MCF 10A (cell line): ENCODE measurements around the gene KDM4C. TPM values are rescaled to one million over a fixed set of nuclear protein-coding genes. Genes with fewer than 3 reads are reported as not detected.

Experiments used
- BruUV-seq: library from RNA; stranded (reverse); fragments of 400-500 nt; replicated peaks from 2 replicates; lab custom pipeline; 2021; lab: Mats Ljungman, UMichigan
- CTCF ChIA-PET: fragments of 300-600 bp; sonication (Branson Sonifier 250); formaldehyde crosslinking; extraction: SDS; loops from one replicate; lab custom pipeline; 2021; ENCODE audit warnings: antibody characterized with exemption, inconsistent platforms; lab: Yijun Ruan, JAX
- POLR2A ChIA-PET: fragments of 300-600, 350-650 bp; sonication (Branson Sonifier 250); formaldehyde crosslinking; extraction: SDS; loops from one replicate; lab custom pipeline; 2020; ENCODE audit warnings: antibody characterized with exemption, inconsistent platforms; lab: Yijun Ruan, JAX
- DNase-seq: peaks from one replicate; pipeline ENCODE4 v3.0.0-alpha.2; 2018; ENCODE audit not compliant: unreplicated experiment
- H3K27ac Mint-ChIP-seq: one replicate; pipeline ENCODE4 v1.8.0; 2022; ENCODE audit warnings: mild to moderate bottlenecking, low read depth, mixed read lengths; ENCODE audit not compliant: unreplicated experiment
- H3K27me3 Mint-ChIP-seq: one replicate; pipeline ENCODE4 v1.8.0; 2022; ENCODE audit warnings: mixed read lengths; ENCODE audit not compliant: insufficient read depth, unreplicated experiment
- H3K36me3 Mint-ChIP-seq: one replicate; pipeline ENCODE4 v1.8.0; 2022; ENCODE audit warnings: mild to moderate bottlenecking, moderate library complexity, mixed read lengths; ENCODE audit not compliant: insufficient read depth, unreplicated experiment
- H3K4me1 Mint-ChIP-seq: one replicate; pipeline ENCODE4 v1.8.0; 2022; ENCODE audit warnings: mixed read lengths; ENCODE audit not compliant: insufficient read depth, unreplicated experiment
- H3K4me3 Mint-ChIP-seq: one replicate; pipeline ENCODE4 v1.8.0; 2022; ENCODE audit warnings: mild to moderate bottlenecking, moderate library complexity, mixed read lengths; ENCODE audit not compliant: unreplicated experiment
- H3K9me3 Mint-ChIP-seq: one replicate; pipeline ENCODE4 v1.8.0; 2022; ENCODE audit warnings: mixed read lengths; ENCODE audit not compliant: unreplicated experiment
- CTCF ChIP-seq: fragments of 200-600 bp; IDR thresholded peaks from one replicate; pipeline ENCODE4 v1.8.0; 2022; ENCODE audit warnings: antibody characterized with exemption, mild to moderate bottlenecking; ENCODE audit not compliant: unreplicated experiment
- intact Hi-C: fragments of 100-400 bp; cut with micrococcal nuclease; formaldehyde crosslinking; loops from 2 replicates; pipeline ENCODE4 v1.14.1; 2022
- total RNA-seq: library from RNA; stranded (reverse); gene quantifications from 2 replicates; pipeline ENCODE4 v1.2.3, GENCODE V29; 2022

KDM4C gene
- total RNA-seq, 1 experiment from 2014 or later, result 29.5 TPM

DNA sequence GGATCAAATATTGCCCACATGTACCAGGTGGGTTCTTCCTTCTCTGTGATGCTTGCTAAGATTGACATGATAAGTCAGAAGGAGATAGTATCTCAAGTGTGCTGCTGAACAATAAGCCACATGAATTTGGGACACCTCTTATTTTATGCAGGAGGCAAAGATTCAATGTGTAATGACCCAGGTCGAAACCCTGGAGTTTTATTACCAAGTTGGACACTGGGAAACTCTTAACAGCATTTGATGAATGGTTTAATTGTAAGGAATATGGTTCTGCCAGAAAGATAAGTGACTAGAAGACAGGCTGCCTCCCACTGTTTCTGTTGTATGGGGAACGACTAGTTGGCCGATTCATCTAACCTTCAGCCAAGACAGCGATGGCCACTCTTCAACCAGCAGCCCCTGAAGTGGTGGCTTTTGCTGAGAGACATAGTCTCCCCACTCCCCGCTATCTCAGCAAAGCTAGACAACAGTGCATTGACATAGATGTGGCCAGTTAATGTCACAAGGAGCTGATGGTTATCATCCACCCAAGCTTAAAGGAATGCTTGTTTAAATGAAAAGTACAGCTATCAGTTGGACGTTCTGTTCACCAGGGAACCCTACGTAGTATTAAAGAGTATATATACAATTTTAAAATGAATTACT lies 407.7 kb downstream of the KDM4C start:
- Mint-ChIP-seq H3K27ac (no peak overlapping the region), H3K36me3 (peaks cover 14% of the 10 kb centered on the region), H3K4me1 (peaks cover 8% of the 10 kb centered on the region), H3K9me3 (no peaks in the 10 kb centered on the region), H3K4me3 (no peak overlapping the region), H3K27me3 (no peaks in the 10 kb centered on the region)
- DNase-seq, result no peak
- TF ChIP-seq CTCF, result no peak
- ChIA-PET CTCF (interaction anchor here (0.7 kb wide), 1 partner anchor 971 kb away, joined by 3 read pairs; no protein-coding TSS in a partner anchor), POLR2A (no interaction called here)
- intact Hi-C loops, result no loop called here
- no TSS peak for BruUV-seq

GRCh38 chr9:7166074-7166473 lies 408.3 kb downstream of the KDM4C start:
- CTCF ChIA-PET, result interaction anchor here (0.6 to 0.7 kb wide), 2 partner anchors 61 to 972 kb away, joined by 3 to 4 read pairs; no protein-coding TSS in a partner anchor

GRCh38 chr9:7169717-7170389 lies 412.1 kb downstream of the KDM4C start:
- no TSS peak for BruUV-seq
- no peaks in the 10 kb centered on the region for H3K9me3 Mint-ChIP-seq
- no peaks in the 10 kb centered on the region for H3K27me3 Mint-ChIP-seq
- intact Hi-C loops, result no loop called here
- ChIA-PET POLR2A (no interaction called here), CTCF (interaction anchor here (0.8 kb wide), 1 partner anchor 173 kb away, joined by 3 read pairs; no protein-coding TSS in a partner anchor)
- no peak overlapping the region for H3K4me3 Mint-ChIP-seq
- TF ChIP-seq CTCF, result no peak
- peaks cover 8% of the 10 kb centered on the region for H3K4me1 Mint-ChIP-seq
- H3K36me3 Mint-ChIP-seq, result peaks cover 34% of the 10 kb centered on the region
- no peak overlapping the region for H3K27ac Mint-ChIP-seq
- DNase-seq, result peak; percentile 69

More at GRCh38 chr9:7166074-7166473, 408.3 kb downstream of the KDM4C start:
- intact Hi-C loops, result no loop called here
- no peak for DNase-seq
- no peak for TF ChIP-seq CTCF
- BruUV-seq, result no TSS peak
- H3K4me1 Mint-ChIP-seq, result peaks cover 8% of the 10 kb centered on the region
- no peak overlapping the region for H3K27ac Mint-ChIP-seq
- H3K36me3 Mint-ChIP-seq, result peaks cover 20% of the 10 kb centered on the region
- H3K4me3 Mint-ChIP-seq, result no peak overlapping the region
- POLR2A ChIA-PET, result no interaction called here
- no peaks in the 10 kb centered on the region for H3K9me3 Mint-ChIP-seq
- H3K27me3 Mint-ChIP-seq, result no peaks in the 10 kb centered on the region

GRCh38 chr9:7171396-7172153 lies 413.8 kb downstream of the KDM4C start:
- Mint-ChIP-seq H3K36me3 (peaks cover 27% of the 10 kb centered on the region), H3K9me3 (no peaks in the 10 kb centered on the region), H3K4me1 (peaks cover 8% of the 10 kb centered on the region), H3K27ac (no peak overlapping the region), H3K27me3 (no peaks in the 10 kb centered on the region), H3K4me3 (no peak overlapping the region)
- no peak for TF ChIP-seq CTCF
- no peak for DNase-seq
- intact Hi-C loops, result no loop called here
- ChIA-PET POLR2A (interaction anchor here (0.5 to 0.6 kb wide), 2 partner anchors 14 to 42 kb away, joined by 4 to 5 read pairs; no protein-coding TSS in a partner anchor), CTCF (no interaction called here)
- BruUV-seq, result no TSS peak
